Measurements from ENCODE around the gene CDC7. TPM values are rescaled to one million over a fixed set of nuclear protein-coding genes. Genes with fewer than 3 reads are reported as not detected.

The CDC7 gene
- total and polyA plus RNA-seq, 4 donors = 0.13 to 3.9 (median 1.2) TPM

DNA sequence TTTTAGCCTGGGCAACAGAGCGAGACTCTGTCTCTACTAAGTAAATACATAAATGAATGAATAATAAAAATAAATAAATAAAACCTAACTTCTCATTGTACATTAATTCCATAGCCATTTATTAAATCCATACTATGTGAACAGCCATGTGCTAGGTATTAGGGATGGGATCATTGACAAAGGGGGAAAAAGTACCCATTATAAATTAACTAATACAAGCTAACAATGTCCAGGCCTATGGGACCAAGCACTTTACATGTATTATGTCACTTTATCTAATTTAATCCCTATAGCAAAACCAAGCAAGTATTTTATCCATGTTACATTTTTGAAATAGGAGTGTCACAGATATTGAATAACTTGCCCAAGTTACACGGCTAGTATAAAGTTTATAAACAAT is 2.6 kb upstream of the CDC7 start:
- Histone ChIP-seq H3K36me3 (ENCODE audit: control insufficient read depth in 1 of 2, insufficient read depth in 2 of 2, low read length in 1 of 2) (no peaks in the 10 kb centered on the region), H3K27me3 (ENCODE audit: control insufficient read depth in 1 of 2, insufficient read depth in 2 of 2, low read length in 1 of 2) (no peaks in the 10 kb centered on the region), H3K27ac (ENCODE audit: low read depth in 1 of 2, low read length in 2 of 2) (no peak overlapping the region), H3K4me1 (ENCODE audit: control insufficient read depth in 1 of 2, insufficient read depth in 2 of 2, low read length in 2 of 2) (no peaks in the 10 kb centered on the region), H3K4me3 (ENCODE audit: low read length in 2 of 2) (no peak overlapping the region), H3K9me3 (ENCODE audit: control insufficient read depth, low read length) (no peaks in the 10 kb centered on the region)
- ATAC-seq (ENCODE audit: low FRiP score) (no peak), DNase-seq (no peak)
- 89 to 90% methylated on average over 2 of the region's 2 CpGs for WGBS, 2 donors
- intact Hi-C loops (cut with DNase I) = no loop called here

DNA sequence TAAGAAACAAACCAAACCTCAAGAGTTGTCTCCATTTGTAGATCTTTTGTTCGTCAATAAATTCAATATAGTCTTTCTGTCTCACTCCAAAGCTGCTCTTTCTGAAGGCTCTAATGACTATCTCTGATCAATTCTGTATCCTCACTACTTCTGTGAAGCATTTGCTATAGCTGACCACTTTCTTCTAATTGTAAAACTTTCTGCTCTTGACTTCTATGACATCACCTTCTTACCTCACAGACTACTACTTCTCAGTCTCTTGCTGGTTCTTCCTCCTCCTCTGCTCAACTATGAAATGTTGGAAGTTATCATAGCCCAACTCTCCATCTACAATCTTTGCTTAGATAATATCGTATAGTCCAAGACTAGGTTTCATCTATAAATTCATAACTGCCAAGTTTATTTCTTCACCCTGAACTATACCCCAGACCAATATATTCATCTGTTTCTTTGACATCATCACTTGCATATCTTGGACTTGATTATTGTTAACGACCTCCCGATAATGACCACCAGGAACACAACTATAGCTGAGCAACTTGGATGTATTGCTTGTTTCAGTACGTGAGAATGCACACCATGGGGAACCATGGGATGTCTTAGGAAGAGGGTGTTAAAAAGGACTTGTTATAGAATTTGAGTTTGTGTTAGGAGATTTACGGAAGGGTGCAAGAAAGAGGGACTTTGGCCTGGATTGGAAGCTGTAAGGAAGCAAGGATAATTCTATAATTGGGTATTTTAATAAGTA is 2.0 kb upstream of the CDC7 start:
- Histone ChIP-seq H3K9me3 (ENCODE audit: control insufficient read depth, low read length) (no peaks in the 10 kb centered on the region), H3K27me3 (ENCODE audit: control insufficient read depth in 1 of 2, insufficient read depth in 2 of 2, low read length in 1 of 2) (no peaks in the 10 kb centered on the region), H3K4me3 (ENCODE audit: low read length in 2 of 2) (no peak overlapping the region), H3K4me1 (ENCODE audit: control insufficient read depth in 1 of 2, insufficient read depth in 2 of 2, low read length in 2 of 2) (no peaks in the 10 kb centered on the region), H3K27ac (ENCODE audit: low read depth in 1 of 2, low read length in 2 of 2) (no peak overlapping the region), H3K36me3 (ENCODE audit: control insufficient read depth in 1 of 2, insufficient read depth in 2 of 2, low read length in 1 of 2) (no peaks in the 10 kb centered on the region)
- DNase-seq (no peak), ATAC-seq (ENCODE audit: low FRiP score) (no peak)
- WGBS, 2 donors = 95 to 96% methylated on average over 6 of the region's 6 CpGs
- intact Hi-C loops (cut with DNase I) = no loop called here

DNA sequence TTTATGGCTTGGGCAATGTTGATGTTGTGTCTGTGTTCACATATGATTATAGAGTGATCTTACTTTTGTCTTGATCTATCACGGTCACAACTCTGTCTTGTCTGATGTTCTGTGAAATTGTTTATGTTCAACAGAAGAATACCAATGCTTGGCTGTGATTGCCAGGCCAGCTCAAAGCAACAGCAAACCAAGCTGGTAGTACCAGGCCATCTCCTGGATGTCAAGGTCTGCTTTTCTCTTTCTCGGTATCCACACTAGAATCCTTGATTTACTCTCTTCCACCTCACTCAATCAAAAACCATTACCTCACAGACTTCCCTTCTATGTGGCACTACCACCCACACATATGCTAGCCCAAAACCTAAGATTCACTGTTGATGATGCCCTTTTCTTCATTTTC is 1.3 kb upstream of the CDC7 start:
- DNase-seq (no peak), ATAC-seq (ENCODE audit: low FRiP score) (no peak)
- Histone ChIP-seq H3K4me3 (ENCODE audit: low read length in 2 of 2) (no peak overlapping the region), H3K4me1 (ENCODE audit: control insufficient read depth in 1 of 2, insufficient read depth in 2 of 2, low read length in 2 of 2) (no peaks in the 10 kb centered on the region), H3K27me3 (ENCODE audit: control insufficient read depth in 1 of 2, insufficient read depth in 2 of 2, low read length in 1 of 2) (no peaks in the 10 kb centered on the region), H3K27ac (ENCODE audit: low read depth in 1 of 2, low read length in 2 of 2) (no peak overlapping the region), H3K36me3 (ENCODE audit: control insufficient read depth in 1 of 2, insufficient read depth in 2 of 2, low read length in 1 of 2) (no peaks in the 10 kb centered on the region), H3K9me3 (ENCODE audit: control insufficient read depth, low read length) (no peaks in the 10 kb centered on the region)
- intact Hi-C loops (cut with DNase I) = no loop called here
- WGBS, 2 donors = 97 to 100% methylated on average over 2 of the region's 2 CpGs

DNA sequence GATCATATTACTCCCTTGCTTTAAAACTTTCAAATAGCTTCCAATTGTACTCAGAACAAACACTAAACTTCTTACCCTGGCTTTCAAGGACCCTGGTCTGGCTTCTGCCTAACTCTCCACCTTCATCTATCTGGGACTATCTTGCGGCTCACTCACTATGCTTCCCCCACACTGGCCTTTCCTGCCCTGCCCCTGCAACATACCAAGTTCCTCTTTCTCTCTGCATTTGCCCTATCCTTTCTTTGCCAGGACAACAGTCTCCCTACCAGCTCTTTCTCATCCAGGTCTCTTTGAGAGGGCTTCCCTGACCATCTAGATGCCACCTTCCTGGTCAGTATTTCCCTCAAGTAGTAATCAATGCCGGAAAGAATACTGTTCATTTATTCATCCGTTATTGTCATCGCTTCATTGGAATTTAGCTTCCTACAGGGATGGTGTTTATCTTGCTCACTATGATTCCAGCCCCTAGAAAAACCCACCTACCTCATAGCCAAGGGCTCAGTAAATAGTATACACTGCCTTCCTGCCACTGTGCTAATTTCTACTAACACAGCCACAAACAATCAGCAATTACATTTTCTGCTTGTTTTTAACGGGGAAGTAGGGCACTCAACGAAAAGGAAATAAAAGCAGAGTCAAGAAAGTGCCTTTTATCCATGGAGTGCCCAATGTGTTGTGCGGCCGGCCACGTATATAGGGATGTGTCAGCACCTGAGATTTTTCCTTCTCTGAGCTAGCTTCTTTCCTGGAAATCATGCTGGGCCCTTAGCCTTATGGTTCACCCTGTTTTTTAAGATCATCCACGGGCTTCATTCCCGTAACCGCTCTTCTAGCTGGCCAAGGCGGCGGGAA is 521 bp upstream of the CDC7 start:
- DNase-seq (no peak), ATAC-seq (ENCODE audit: low FRiP score) (peak; percentile 1)
- WGBS, 2 donors = 18 to 20% methylated on average over 14 of the region's 14 CpGs
- H3K27ac ChIP-seq (ENCODE audit: low read depth in 1 of 2, low read length in 2 of 2) = peak overlapping the region in 1 of 2 donors; percentile 13
- intact Hi-C loops (cut with DNase I) = loop anchor here in 1 of 2 donors (5.0 kb wide), 2 partner anchors 218 to 797 kb away; partner anchors contain the start of genes GLMN and RPAP2
- no peaks in the 10 kb centered on the region for H3K27me3 ChIP-seq (ENCODE audit: control insufficient read depth in 1 of 2, insufficient read depth in 2 of 2, low read length in 1 of 2)
- H3K36me3 ChIP-seq (ENCODE audit: control insufficient read depth in 1 of 2, insufficient read depth in 2 of 2, low read length in 1 of 2) = no peaks in the 10 kb centered on the region
- H3K4me1 ChIP-seq (ENCODE audit: control insufficient read depth in 1 of 2, insufficient read depth in 2 of 2, low read length in 2 of 2) = no peaks in the 10 kb centered on the region
- peak overlapping the region; percentile 59 to 85 for H3K4me3 ChIP-seq (ENCODE audit: low read length in 2 of 2)
- no peaks in the 10 kb centered on the region for H3K9me3 ChIP-seq (ENCODE audit: control insufficient read depth, low read length)

DNA sequence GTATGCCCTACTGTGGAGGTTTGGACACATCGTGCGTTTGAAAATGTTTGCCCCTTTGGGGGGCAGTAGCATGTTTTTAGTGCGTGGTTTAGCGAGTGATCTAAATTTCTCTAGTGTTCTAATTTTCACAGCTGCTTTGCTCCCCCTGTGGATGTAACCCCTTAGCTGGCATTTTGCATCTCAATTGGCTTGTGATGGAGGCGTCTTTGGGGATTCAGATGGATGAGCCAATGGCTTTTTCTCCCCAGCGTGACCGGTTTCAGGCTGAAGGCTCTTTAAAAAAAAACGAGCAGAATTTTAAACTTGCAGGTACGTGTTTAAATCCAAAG is 836 bp downstream of the CDC7 start:
- no peak for DNase-seq
- no peaks in the 10 kb centered on the region for H3K9me3 ChIP-seq (ENCODE audit: control insufficient read depth, low read length)
- peak overlapping the region in 1 of 2 donors; percentile 73 for H3K27ac ChIP-seq (ENCODE audit: low read depth in 1 of 2, low read length in 2 of 2)
- no peaks in the 10 kb centered on the region for H3K36me3 ChIP-seq (ENCODE audit: control insufficient read depth in 1 of 2, insufficient read depth in 2 of 2, low read length in 1 of 2)
- no peaks in the 10 kb centered on the region for H3K27me3 ChIP-seq (ENCODE audit: control insufficient read depth in 1 of 2, insufficient read depth in 2 of 2, low read length in 1 of 2)
- H3K4me1 ChIP-seq (ENCODE audit: control insufficient read depth in 1 of 2, insufficient read depth in 2 of 2, low read length in 2 of 2) = no peaks in the 10 kb centered on the region
- intact Hi-C loops (cut with DNase I) = loop anchor here in 1 of 2 donors (5.0 kb wide), 2 partner anchors 219 to 796 kb away; partner anchors contain the start of genes GLMN and RPAP2
- ATAC-seq (ENCODE audit: low FRiP score) = no peak
- peak overlapping the region; percentile 59 to 85 for H3K4me3 ChIP-seq (ENCODE audit: low read length in 2 of 2)
- WGBS, 2 donors = 0% methylated on average over 9 of the region's 9 CpGs

DNA sequence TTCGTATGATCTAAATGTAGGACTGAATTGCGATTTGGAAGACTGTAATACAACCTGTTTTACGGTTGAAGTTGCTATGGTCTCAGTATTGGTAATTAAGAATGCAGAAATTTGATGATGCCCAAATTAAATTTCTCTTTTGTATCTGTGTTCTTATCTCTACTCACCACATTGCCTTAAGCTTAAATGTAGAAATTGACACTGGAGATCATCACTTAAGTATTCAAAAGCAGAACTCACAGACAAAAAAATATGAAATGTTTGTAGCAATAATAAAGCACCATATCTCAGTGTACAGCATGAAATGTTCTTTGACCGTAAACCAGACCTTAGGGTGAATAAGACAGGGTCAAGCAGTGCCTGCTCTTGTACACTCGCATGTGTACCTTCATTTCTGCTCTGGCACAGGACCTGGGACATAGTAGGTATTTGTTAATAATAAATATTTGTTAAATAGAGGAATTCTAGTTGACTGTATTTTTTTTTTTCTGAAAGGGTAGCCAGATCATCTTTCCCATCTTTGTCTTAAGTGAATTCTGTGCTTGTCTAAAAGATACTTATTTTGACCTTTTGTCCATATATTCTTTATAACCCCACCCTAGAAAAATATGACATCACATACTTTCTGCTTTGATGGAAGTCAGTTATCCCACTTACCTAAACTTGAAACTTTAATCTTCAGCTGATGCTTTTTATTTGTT is 1.5 kb downstream of the CDC7 start:
- H3K36me3 ChIP-seq (ENCODE audit: control insufficient read depth in 1 of 2, insufficient read depth in 2 of 2, low read length in 1 of 2) = no peaks in the 10 kb centered on the region
- H3K4me3 ChIP-seq (ENCODE audit: low read length in 2 of 2) = no peak overlapping the region
- ATAC-seq (ENCODE audit: low FRiP score) = no peak
- WGBS, 2 donors = 33 to 36% methylated on average over 5 of the region's 5 CpGs
- no peaks in the 10 kb centered on the region for H3K9me3 ChIP-seq (ENCODE audit: control insufficient read depth, low read length)
- no peaks in the 10 kb centered on the region for H3K27me3 ChIP-seq (ENCODE audit: control insufficient read depth in 1 of 2, insufficient read depth in 2 of 2, low read length in 1 of 2)
- H3K4me1 ChIP-seq (ENCODE audit: control insufficient read depth in 1 of 2, insufficient read depth in 2 of 2, low read length in 2 of 2) = no peaks in the 10 kb centered on the region
- DNase-seq = no peak
- intact Hi-C loops (cut with DNase I) = loop anchor here in 1 of 2 donors (5.0 kb wide), 2 partner anchors 220 to 795 kb away; partner anchors contain the start of genes GLMN and RPAP2
- no peak overlapping the region for H3K27ac ChIP-seq (ENCODE audit: low read depth in 1 of 2, low read length in 2 of 2)

DNA sequence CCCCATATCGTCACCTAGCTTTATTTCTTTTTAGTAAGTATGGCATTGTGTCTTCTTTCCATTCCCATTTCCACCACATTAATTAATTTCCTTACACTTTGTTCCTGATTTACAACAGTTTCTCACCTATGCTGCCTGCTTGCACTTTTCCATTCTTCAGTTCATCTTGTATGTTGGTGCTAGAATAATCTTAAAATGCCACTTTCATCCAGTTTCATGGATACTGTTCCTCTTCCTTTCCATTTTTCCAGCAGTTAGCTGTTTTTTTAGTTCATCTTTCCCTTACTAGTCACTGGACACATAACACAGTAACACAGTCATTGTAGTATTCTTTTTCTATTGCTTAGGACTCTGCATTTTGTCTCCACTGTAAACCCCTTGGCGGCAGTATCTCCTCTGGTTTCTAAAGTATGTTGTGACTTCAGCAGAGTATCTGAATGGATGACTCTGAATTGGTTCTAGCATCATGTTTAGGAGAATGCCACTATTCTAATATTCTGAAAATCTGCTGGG is 2.1 kb downstream of the CDC7 start:
- ATAC-seq (ENCODE audit: low FRiP score) (no peak), DNase-seq (no peak)
- no peaks in the 10 kb centered on the region for H3K4me1 ChIP-seq (ENCODE audit: control insufficient read depth in 1 of 2, insufficient read depth in 2 of 2, low read length in 2 of 2)
- WGBS, 2 donors = 89 to 90% methylated on average over 2 of the region's 2 CpGs
- no peaks in the 10 kb centered on the region for H3K36me3 ChIP-seq (ENCODE audit: control insufficient read depth in 1 of 2, insufficient read depth in 2 of 2, low read length in 1 of 2)
- H3K27ac ChIP-seq (ENCODE audit: low read depth in 1 of 2, low read length in 2 of 2) = no peak overlapping the region
- no peaks in the 10 kb centered on the region for H3K27me3 ChIP-seq (ENCODE audit: control insufficient read depth in 1 of 2, insufficient read depth in 2 of 2, low read length in 1 of 2)
- no peaks in the 10 kb centered on the region for H3K9me3 ChIP-seq (ENCODE audit: control insufficient read depth, low read length)
- intact Hi-C loops (cut with DNase I) = loop anchor here in 1 of 2 donors (5.0 kb wide), 2 partner anchors 220 to 795 kb away; partner anchors contain the start of genes GLMN and RPAP2
- H3K4me3 ChIP-seq (ENCODE audit: low read length in 2 of 2) = no peak overlapping the region

DNA sequence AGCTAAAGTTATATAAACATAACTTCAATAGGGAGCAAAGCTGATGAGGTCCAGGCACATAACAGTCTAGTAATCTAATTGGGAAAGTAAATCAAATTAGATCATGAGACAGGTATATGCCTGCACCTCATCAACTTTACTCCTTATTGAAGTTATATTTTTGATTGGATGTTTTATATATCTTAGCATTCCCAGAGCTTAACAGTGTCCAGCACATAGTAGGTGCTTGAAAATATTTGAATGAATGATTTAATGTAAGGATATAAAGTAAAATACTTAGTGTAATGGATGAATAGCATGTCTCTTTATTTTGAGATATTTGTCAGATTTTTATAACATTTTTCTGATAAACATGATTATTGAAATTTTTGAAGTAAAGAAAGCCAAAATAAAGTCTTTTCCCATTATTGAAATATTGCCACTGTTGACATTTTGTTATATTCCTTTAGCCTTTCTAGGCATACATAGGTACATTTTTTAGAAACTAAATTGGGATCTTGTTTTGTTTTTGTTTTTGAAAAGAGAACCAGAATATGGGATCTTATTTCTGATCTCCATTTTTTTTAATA is 2.8 kb downstream of the CDC7 start:
- Histone ChIP-seq H3K4me3 (ENCODE audit: low read length in 2 of 2) (no peak overlapping the region), H3K36me3 (ENCODE audit: control insufficient read depth in 1 of 2, insufficient read depth in 2 of 2, low read length in 1 of 2) (no peaks in the 10 kb centered on the region), H3K27ac (ENCODE audit: low read depth in 1 of 2, low read length in 2 of 2) (no peak overlapping the region), H3K9me3 (ENCODE audit: control insufficient read depth, low read length) (no peaks in the 10 kb centered on the region), H3K4me1 (ENCODE audit: control insufficient read depth in 1 of 2, insufficient read depth in 2 of 2, low read length in 2 of 2) (no peaks in the 10 kb centered on the region), H3K27me3 (ENCODE audit: control insufficient read depth in 1 of 2, insufficient read depth in 2 of 2, low read length in 1 of 2) (no peaks in the 10 kb centered on the region)
- DNase-seq (no peak), ATAC-seq (ENCODE audit: low FRiP score) (no peak)
- intact Hi-C loops (cut with DNase I) = loop anchor here in 1 of 2 donors (5.0 kb wide), 2 partner anchors 221 to 794 kb away; partner anchors contain the start of genes GLMN and RPAP2

Data from aorta (tissue), 5 donors.